ENCODE data around the gene CABLES2.

- TF ChIP-seq CSDC2 (CRISPR knock-in tag; IDR thresholded peaks at IDR 0.05) (no peak), TOX (CRISPR knock-in tag; IDR thresholded peaks at IDR 0.05; ENCODE audit: borderline replicate concordance) (no peak), PATZ1 (CRISPR knock-in tag; IDR thresholded peaks at IDR 0.05; ENCODE audit: borderline replicate concordance) (no peak), GLIS3 (CRISPR knock-in tag; IDR thresholded peaks at IDR 0.05) (no peak), CSRNP3 (CRISPR knock-in tag; IDR thresholded peaks at IDR 0.05) (no peak), ARNTL (CRISPR knock-in tag; IDR thresholded peaks at IDR 0.05; ENCODE audit: borderline replicate concordance, low read depth) (no peak)
- TF ChIP-seq, protein P1, sequence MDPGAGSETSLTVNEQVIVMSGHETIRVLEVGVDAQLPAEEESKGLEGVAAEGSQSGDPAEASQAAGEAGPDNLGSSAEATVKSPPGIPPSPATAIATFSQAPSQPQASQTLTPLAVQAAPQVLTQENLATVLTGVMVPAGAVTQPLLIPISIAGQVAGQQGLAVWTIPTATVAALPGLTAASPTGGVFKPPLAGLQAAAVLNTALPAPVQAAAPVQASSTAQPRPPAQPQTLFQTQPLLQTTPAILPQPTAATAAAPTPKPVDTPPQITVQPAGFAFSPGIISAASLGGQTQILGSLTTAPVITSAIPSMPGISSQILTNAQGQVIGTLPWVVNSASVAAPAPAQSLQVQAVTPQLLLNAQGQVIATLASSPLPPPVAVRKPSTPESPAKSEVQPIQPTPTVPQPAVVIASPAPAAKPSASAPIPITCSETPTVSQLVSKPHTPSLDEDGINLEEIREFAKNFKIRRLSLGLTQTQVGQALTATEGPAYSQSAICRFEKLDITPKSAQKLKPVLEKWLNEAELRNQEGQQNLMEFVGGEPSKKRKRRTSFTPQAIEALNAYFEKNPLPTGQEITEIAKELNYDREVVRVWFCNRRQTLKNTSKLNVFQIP (CRISPR knock-in tag; IDR thresholded peaks at IDR 0.05; ENCODE audit: borderline replicate concordance, low read depth) = no peak
These were observed 2.4 kb downstream of the CABLES2 start for GRCh38 chr20:62404761-62405107.

All from SK-N-SH treated with all-trans-retinoic acid at 6 μM for 48 hours (cell line).